ENCODE measurements around the gene C22orf31. TPM values are rescaled to one million over a fixed set of nuclear protein-coding genes. Genes with fewer than 3 reads are reported as not detected.
A peak's percentile ranks its signal among the peaks of the same experiment; 100 is the strongest.
"Not testable (repeated sequence)": the region's sequence is repeated elsewhere in the genome, so short reads cannot be mapped to it uniquely, and the experiment has no call there.

C22orf31 gene
- total RNA-seq, 1 donor from 2014 or later = not detected

GRCh38 chr22:29083576-29083932 lies 21.9 kb upstream of the C22orf31 start:
- DNase-seq (ENCODE audit: low spot score); intact Hi-C loops (cut with DNase I): not testable (repeated sequence)

GRCh38 chr22:29082826-29083545 lies 21.4 kb upstream of the C22orf31 start:
- intact Hi-C loops (cut with DNase I) = no loop called here
- no peak for ATAC-seq
- DNase-seq (ENCODE audit: low spot score) = no peak

More at GRCh38 chr22:29083576-29083932, 21.9 kb upstream of the C22orf31 start:
- ATAC-seq = not testable (repeated sequence)

DNA sequence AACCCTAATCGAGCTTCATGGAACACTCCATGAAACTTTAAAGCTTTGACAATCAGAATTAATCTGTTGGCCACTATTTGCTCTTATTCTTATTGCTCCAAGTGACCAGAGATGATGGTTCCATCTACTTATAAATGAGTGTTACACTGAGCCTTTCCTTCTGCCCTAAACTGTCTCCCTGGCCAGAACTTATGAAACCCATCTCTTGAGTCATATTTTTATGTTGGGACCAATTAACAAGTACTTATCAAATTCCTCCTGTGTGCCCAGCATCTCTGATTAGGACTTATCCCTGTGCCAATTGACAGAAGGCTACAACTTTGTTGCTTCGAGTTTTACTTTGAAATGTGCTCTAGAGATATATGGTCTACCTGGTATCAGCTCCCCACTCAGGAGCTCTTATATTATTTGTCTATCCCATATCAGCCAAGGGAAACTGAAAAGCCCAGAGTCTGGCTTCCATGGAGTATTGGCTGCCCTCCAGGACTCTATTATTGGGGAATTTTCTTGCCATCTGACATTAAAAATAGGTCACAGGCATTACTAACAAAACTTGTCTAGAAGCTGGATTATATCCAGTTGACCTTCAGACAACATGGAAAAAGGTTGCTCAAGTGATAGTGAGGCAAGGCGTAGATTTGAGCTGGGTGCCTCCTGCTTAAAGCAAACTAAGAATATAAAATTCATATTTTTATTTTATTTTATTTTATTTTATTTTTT lies 20.0 kb upstream of the C22orf31 start:
- intact Hi-C loops (cut with DNase I) = no loop called here
- DNase-seq (ENCODE audit: low spot score) = no peak
- ATAC-seq = peak; percentile 61

DNA sequence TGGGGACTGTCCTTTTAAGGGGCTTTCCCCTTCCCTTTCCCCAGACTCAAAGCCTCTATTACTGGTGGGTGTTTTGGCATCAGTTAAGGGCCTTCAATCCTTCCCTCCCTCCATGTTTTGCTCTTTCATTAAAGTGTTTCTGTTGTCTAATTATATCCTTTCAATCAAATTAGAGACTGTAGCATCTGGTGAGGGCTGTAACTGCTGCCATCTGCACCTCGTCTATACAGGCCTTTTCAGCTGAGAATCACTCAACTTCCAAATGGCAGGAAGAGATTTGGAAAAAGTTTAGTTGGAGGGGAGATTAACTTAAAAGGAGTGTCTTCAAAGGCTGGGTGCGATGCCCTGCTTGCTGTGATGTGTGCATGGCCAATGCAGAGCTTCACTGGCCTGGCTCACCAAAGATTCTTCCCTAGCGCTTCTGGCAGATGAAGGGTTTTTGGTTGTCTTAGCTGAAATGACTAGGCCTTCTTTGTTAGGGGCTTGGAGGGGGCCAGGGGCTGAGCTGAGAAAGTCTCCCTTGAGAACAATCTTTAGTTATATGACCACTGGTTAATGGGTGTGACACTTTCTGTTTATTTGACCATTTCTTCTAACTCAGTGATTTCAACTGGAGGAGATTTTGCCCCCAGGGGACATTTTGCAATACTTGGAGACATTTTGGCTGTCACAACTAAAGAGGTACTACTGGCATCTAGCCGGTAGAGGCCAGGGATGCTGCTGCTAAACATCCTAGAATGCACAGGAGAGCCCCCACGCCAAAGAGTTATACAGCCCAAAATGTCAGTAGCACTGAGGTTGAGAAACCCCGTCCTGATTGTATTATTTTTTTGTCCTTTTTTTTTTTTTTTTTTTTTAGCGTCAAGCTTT lies 18.7 kb upstream of the C22orf31 start:
- DNase-seq (ENCODE audit: low spot score) = no peak
- intact Hi-C loops (cut with DNase I) = no loop called here
- peak; percentile 78 for ATAC-seq

DNA sequence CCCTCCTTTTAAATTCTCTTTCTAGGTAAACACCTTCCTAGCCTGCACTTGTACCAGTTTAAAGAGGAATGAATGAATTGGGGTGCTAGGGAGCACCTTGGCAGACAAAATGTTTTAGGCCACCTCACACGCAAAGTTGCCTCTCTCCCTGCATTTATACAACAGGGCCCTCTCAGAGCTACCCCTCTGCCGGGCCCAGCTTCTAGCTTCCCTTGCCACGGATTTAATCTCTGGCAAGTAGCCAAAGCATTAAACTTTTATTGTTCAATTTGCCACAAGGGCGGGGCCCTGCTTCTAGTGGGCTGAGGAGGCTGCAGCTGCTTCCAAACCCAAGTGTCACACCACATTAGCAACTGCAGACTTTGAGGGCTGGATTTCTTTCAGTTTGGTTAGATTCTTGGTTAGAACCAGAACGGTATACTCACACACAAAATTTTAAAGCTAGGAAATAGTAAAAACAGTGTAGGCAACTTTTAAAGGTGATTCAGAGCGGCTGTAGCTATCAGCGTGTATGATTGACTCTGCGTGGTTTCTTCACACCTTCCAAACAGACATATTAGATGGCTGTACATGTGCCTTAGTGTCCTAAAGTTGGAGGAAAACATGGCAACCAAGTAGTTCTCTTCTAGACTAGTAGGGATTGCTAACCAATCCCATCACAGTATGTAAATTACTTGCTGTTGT lies 17.7 kb upstream of the C22orf31 start:
- DNase-seq (ENCODE audit: low spot score) (no peak), ATAC-seq (no peak)
- intact Hi-C loops (cut with DNase I) = no loop called here

- intact Hi-C loops (cut with DNase I) = no loop called here
- DNase-seq (ENCODE audit: low spot score) (no peak), ATAC-seq (no peak)
Measured at GRCh38 chr22:29078869-29079207, 17.2 kb upstream of the C22orf31 start.

- ATAC-seq = no peak
- DNase-seq (ENCODE audit: low spot score) = no peak
- intact Hi-C loops (cut with DNase I) = no loop called here
Measured at GRCh38 chr22:29078036-29078868, 16.6 kb upstream of the C22orf31 start.

DNA sequence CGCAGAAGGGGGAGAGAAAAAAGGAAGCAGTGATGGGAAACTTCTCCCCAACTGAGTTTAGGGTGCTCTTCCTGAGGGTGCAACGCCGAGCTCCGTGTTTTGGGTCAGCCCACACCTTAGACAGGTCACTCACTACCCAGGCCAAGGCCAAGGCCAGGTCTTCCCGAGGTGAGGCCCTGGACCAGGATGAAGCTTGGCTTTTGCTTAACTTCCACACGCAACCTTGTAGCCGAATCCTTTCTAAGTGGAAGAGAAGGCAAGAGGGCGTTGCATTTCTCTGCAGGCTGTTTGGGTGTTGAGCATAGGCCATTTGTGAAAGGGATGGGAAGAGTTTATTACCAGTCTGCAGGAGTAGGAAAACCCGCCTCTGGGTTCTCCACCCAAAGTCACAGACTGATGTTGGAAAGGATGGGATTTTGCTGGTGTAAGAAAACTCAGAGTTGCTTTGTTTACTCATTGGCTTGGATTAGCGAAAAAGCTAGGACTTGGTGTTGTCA lies 12.7 kb upstream of the C22orf31 start:
- intact Hi-C loops (cut with DNase I) = no loop called here
- no peak for DNase-seq (ENCODE audit: low spot score)
- ATAC-seq = peak; percentile 4

GRCh38 chr22:29073618-29074275 lies 12.1 kb upstream of the C22orf31 start:
- peak; percentile 74 for ATAC-seq
- intact Hi-C loops (cut with DNase I) = no loop called here

DNA sequence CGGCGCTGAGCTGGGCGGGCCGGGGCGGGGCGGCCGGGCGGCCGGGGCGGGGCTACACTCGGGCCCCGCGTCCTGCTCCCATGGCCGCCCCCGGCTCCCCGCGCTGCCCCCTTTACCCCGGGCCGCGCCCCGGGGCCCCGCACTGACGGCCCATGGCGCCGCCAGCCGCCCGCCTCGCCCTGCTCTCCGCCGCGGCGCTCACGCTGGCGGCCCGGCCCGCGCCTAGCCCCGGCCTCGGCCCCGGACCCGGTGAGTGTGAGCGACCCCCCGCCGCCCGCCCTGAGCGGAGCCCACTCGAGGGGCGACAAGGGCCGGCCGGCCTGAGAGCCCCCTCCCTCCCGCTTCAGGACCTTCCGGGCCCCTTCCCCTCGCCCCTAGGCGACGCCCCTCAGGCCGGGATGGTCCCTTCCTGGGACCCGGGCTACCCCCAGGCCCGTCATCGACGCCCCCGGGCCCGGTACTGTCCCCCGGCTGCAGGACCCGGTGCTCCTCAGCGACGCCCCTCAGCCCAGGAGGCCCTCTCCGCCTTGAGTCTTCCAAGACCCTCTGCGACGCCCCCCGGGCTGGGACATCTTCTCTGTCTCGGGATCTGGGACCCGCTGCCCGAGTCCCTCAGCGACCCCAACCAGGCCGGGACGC lies 11.5 kb upstream of the C22orf31 start, which contains the start of gene KREMEN1:
KREMEN1 (plus strand) TSS at position 57 of the 639 bp plus-strand sequence; CDS start at position 153, 96 bp downstream.
- intact Hi-C loops (cut with DNase I) = no loop called here
- no peak for DNase-seq (ENCODE audit: low spot score)
- ATAC-seq = peak; percentile 36

More at GRCh38 chr22:29073618-29074275, 12.1 kb upstream of the C22orf31 start:
- peak; percentile 74 for DNase-seq (ENCODE audit: low spot score)

GRCh38 chr22:29072193-29072978 lies 10.8 kb upstream of the C22orf31 start:
- ATAC-seq (peak; percentile 88), DNase-seq (ENCODE audit: low spot score) (peak; percentile 92)
- intact Hi-C loops (cut with DNase I) = no loop called here

GRCh38 chr22:29071261-29072045 lies 9.8 kb upstream of the C22orf31 start:
- ATAC-seq (peak; percentile 22), DNase-seq (ENCODE audit: low spot score) (no peak)
- intact Hi-C loops (cut with DNase I) = no loop called here

DNA sequence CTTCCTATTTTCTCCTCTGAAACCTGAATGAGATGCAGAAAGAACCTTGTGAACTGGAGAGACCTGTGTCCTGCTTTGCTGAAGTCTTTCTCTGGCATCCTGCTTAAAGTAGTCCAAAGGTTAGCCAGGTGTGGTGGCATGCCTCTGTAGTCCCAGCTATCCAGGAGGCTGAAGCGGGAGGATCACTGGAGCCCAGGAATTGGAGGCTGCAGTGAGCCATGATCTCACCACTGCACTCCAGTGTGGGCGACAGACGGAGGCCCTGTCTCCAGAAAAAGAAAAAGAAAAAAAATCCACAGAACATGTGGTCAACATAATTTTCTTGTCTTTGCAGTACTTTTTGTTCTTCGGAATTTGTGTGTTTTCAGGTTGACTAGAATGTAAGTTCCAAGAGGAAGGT lies 8.9 kb upstream of the C22orf31 start:
- intact Hi-C loops (cut with DNase I) = no loop called here
- ATAC-seq = no peak
- DNase-seq (ENCODE audit: low spot score) = no peak

- intact Hi-C loops (cut with DNase I) = no loop called here
- ATAC-seq (no peak), DNase-seq (ENCODE audit: low spot score) (no peak)
Measured at GRCh38 chr22:29069463-29069862, 7.8 kb upstream of the C22orf31 start.

- intact Hi-C loops (cut with DNase I) = no loop called here
- ATAC-seq = no peak
- no peak for DNase-seq (ENCODE audit: low spot score)
Measured at GRCh38 chr22:29065468-29066190, 4.0 kb upstream of the C22orf31 start.
